GM23248 (cell line): ENCODE results near the gene UNC5C. TPM values are rescaled to one million over a fixed set of nuclear protein-coding genes. Genes with fewer than 3 reads are reported as not detected.

Experiments
- DNase-seq: peaks from one replicate; pipeline ENCODE4 v3.0.0-alpha.2; 2015
- H2AFZ ChIP-seq: fragments of 200-600 bp; sonication (generic); 2 replicates; pipeline ENCODE4 v1.6.1; 2016; ENCODE audit warnings: antibody characterized with exemption
- H3F3A ChIP-seq: fragments of 200-600 bp; sonication (generic); 2 replicates; pipeline ENCODE4 v1.6.1; 2016; ENCODE audit warnings: mild to moderate bottlenecking, antibody characterized with exemption, mixed run types; ENCODE audit not compliant: insufficient read depth
- H3K27ac ChIP-seq: fragments of 200-600 bp; sonication (generic); 2 replicates; pipeline ENCODE4 v1.5.1; 2016; ENCODE audit warnings: mild to moderate bottlenecking
- H3K27me3 ChIP-seq: fragments of 200-600 bp; sonication (generic); replicated peaks from 2 replicates; pipeline ENCODE4 v1.6.1; 2016; ENCODE audit warnings: mild to moderate bottlenecking; ENCODE audit not compliant: insufficient read depth
- H3K36me3 ChIP-seq: fragments of 200-600 bp; sonication (generic); 2 replicates; pipeline ENCODE4 v1.6.1; 2016; ENCODE audit warnings: low read depth, mild to moderate bottlenecking
- H3K4me1 ChIP-seq: fragments of 200-600 bp; sonication (generic); 2 replicates; pipeline ENCODE4 v1.6.1; 2016; ENCODE audit warnings: mild to moderate bottlenecking; ENCODE audit not compliant: insufficient read depth
- H3K4me2 ChIP-seq: fragments of 200-600 bp; sonication (generic); one replicate; pipeline ENCODE4 v1.6.1; 2016; ENCODE audit warnings: mild to moderate bottlenecking; ENCODE audit not compliant: unreplicated experiment
- H3K4me3 ChIP-seq: fragments of 200-600 bp; sonication (generic); 2 replicates; pipeline ENCODE4 v1.5.1; 2016; ENCODE audit warnings: mild to moderate bottlenecking
- H3K79me2 ChIP-seq: fragments of 200-600 bp; sonication (generic); 2 replicates; pipeline ENCODE4 v1.6.1; 2016; ENCODE audit warnings: mild to moderate bottlenecking; ENCODE audit not compliant: insufficient read depth
- H3K9ac ChIP-seq: fragments of 200-600 bp; sonication (generic); 2 replicates; pipeline ENCODE4 v1.6.1; 2016; ENCODE audit warnings: mild to moderate bottlenecking
- H3K9me2 ChIP-seq: fragments of 200-600 bp; sonication (generic); 2 replicates; pipeline ENCODE4 v1.6.1; 2016; ENCODE audit warnings: mixed run types, mild to moderate bottlenecking, moderate library complexity; ENCODE audit not compliant: insufficient read depth
- H3K9me3 ChIP-seq: fragments of 200-600 bp; sonication (generic); one replicate; pipeline ENCODE4 v1.6.1; 2017; ENCODE audit warnings: low read depth
- H4K20me1 ChIP-seq: fragments of 200-600 bp; sonication (generic); 2 replicates; pipeline ENCODE4 v1.6.0; 2016; ENCODE audit not compliant: insufficient read depth
- EZH2 ChIP-seq: fragments of 200-600 bp; sonication (generic); IDR thresholded peaks from 2 replicates; pipeline ENCODE4 v1.6.1; 2018; ENCODE audit warnings: antibody characterized with exemption, mild to moderate bottlenecking; ENCODE audit not compliant: insufficient read depth, poor library complexity, severe bottlenecking
- EZH2phosphoT487 ChIP-seq: fragments of 200-600 bp; sonication (generic); IDR thresholded peaks from 2 replicates; pipeline ENCODE4 v1.6.1; 2018; ENCODE audit warnings: antibody characterized with exemption, moderate library complexity, mild to moderate bottlenecking, low read depth; ENCODE audit not compliant: insufficient read depth
- WGBS, 2 experiments: methylation state at CpG; one replicate each; pipeline ENCODE4 v1.1.6; 2015 to 2017; ENCODE audit warnings: low lambda C conversion rate in 2 of 2, low coverage in 1 of 2; ENCODE audit errors: missing lambda C conversion rate in 2 of 2; 5-methylcytosine and 5-hydroxymethylcytosine counted together
- in situ Hi-C: fragments of 300-500 bp; cut with MboI; formaldehyde crosslinking; loops from 2 replicates; pipeline ENCODE4 v1.15.0; 2020
- polyA plus RNA-seq: library from polyadenylated mRNA; unstranded; fragments of >200 nt; fragmentation: Nextera tagmentation; extraction: Ambion mirVana; gene quantifications from 2 replicates; pipeline ENCODE4 v1.2.1, GENCODE V29; 2016
- total RNA-seq: library from RNA; depleted of rRNA; stranded (reverse); fragments of >200 nt; shearing (Covaris generic); gene quantifications from 2 replicates; pipeline ENCODE4 v1.2.3, GENCODE V29; 2014

Gene UNC5C
- total and polyA plus RNA-seq, 2 experiments from 2014 or later = not detected

DNA sequence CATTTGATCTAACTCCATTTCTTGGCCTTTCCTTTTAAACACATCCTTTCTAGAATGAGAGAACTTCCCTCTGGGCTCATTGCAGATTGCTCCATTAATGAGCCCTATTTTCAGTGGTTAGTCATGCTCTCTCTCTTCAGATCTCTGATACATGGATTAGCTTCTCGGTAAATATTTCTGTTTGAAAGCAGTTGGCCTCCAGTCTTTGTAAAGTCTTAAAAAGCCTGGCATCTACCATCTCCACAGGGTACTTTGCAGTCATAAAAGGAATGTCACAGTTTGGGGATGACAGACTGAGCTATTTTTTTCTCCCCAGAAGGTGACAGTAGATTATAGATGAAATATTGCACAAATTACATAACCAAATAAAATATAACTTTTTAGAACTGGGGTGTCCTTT lies 72.7 kb downstream of the UNC5C start:
- no peak overlapping the region for H3K9ac ChIP-seq
- no peak overlapping the region for H3K4me3 ChIP-seq
- H3K4me1 ChIP-seq = no peaks in the 10 kb centered on the region
- in situ Hi-C loops = no loop called here
- no peaks in the 10 kb centered on the region for H3K36me3 ChIP-seq
- H3K9me3 ChIP-seq = no peaks in the 10 kb centered on the region
- no peak overlapping the region for H3K27ac ChIP-seq
- H3K79me2 ChIP-seq = no peaks in the 10 kb centered on the region
- no peak overlapping the region for H2AFZ ChIP-seq
- H4K20me1 ChIP-seq = no peaks in the 10 kb centered on the region
- no peaks in the 10 kb centered on the region for H3F3A ChIP-seq
- no peak overlapping the region for H3K4me2 ChIP-seq
- H3K27me3 ChIP-seq = no peaks in the 10 kb centered on the region
- 9% methylated on average over 1 of the region's 1 CpG for WGBS, 2 experiments
- TF ChIP-seq EZH2phosphoT487 (no peak), EZH2 (no peak)
- H3K9me2 ChIP-seq = no peaks in the 10 kb centered on the region
- no peak for DNase-seq

DNA sequence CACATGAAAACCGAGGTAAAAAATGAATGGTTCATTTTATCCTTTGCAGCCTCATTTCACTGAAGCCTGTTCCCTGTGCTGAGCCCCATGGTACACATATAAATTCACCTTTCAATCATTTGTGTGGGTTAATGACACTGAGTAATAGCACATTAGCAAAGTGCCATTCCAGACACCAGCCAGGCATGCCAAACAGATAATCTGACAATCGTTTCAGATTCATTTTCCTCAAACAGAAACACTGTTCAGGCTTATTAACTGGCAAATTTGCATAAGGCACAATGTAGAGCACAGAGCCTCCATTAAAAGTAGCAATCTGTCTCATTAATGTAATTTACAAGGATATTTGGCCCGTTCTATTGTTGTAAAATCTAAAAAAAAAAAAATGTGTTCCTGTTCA lies 76.2 kb downstream of the UNC5C start:
- H3K9me2 ChIP-seq = no peaks in the 10 kb centered on the region
- DNase-seq = no peak
- no peak overlapping the region for H3K9ac ChIP-seq
- H4K20me1 ChIP-seq = no peaks in the 10 kb centered on the region
- H3K27ac ChIP-seq = no peak overlapping the region
- no peaks in the 10 kb centered on the region for H3K36me3 ChIP-seq
- 2% methylated on average over 3 of the region's 3 CpGs for WGBS, 2 experiments
- no peak overlapping the region for H3K4me2 ChIP-seq
- no peak overlapping the region for H3K4me3 ChIP-seq
- no peaks in the 10 kb centered on the region for H3K79me2 ChIP-seq
- in situ Hi-C loops = no loop called here
- no peaks in the 10 kb centered on the region for H3K4me1 ChIP-seq
- H2AFZ ChIP-seq = no peak overlapping the region
- no peaks in the 10 kb centered on the region for H3K27me3 ChIP-seq
- no peaks in the 10 kb centered on the region for H3K9me3 ChIP-seq
- H3F3A ChIP-seq = no peaks in the 10 kb centered on the region
- TF ChIP-seq EZH2 = no peak
- TF ChIP-seq EZH2phosphoT487 = no peak

DNA sequence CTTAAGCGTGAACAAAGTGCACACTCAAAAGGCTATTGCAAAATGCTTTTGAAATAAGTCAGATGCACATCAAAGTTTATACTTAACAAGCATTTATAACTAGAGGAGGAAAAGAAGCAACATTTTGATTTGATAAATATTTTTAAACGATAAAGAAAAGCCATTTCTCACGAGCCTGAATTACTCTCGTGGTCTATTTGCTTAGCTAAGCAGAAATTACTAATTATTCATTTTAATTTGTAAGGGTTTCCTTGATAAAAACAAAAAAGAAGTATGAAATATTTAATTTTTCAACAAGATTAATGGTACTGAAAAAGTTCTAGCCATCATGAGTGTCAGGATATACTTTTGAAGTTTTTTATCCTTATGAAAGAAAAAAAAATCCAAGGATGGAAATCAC lies 78.2 kb downstream of the UNC5C start:
- Histone ChIP-seq H3K36me3 (no peaks in the 10 kb centered on the region), H3K9me3 (no peaks in the 10 kb centered on the region), H4K20me1 (no peaks in the 10 kb centered on the region), H3K79me2 (no peaks in the 10 kb centered on the region), H3F3A (no peaks in the 10 kb centered on the region), H3K4me3 (no peak overlapping the region), H3K27ac (no peak overlapping the region), H3K4me2 (no peak overlapping the region), H3K9me2 (no peaks in the 10 kb centered on the region), H3K4me1 (no peaks in the 10 kb centered on the region), H3K9ac (no peak overlapping the region), H2AFZ (no peak overlapping the region), H3K27me3 (no peaks in the 10 kb centered on the region)
- WGBS, 2 experiments = 14 to 24% methylated on average over 4 of the region's 4 CpGs
- DNase-seq = no peak
- no peak for TF ChIP-seq EZH2
- in situ Hi-C loops = no loop called here

DNA sequence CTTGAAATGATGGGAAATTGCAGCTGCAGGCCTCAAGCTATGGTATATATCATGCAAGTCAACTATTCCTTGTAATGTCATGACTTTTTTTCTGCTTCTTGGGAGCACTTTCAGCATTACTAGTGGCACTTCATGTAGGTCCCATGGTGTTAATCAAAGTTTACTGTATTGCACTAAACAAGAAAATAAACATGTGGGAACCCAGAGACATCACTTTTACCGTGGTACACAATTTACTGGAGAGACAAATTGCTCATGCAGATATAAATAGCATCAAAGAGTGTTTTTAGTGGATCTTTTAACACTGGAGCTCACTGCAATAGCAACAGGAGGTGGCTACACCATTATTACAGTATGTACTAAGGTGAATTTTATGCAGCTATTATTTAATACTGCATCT lies 79.2 kb downstream of the UNC5C start:
- Histone ChIP-seq H3K36me3 (no peaks in the 10 kb centered on the region), H3K4me2 (no peak overlapping the region), H3K27ac (no peak overlapping the region), H3F3A (no peaks in the 10 kb centered on the region), H2AFZ (no peak overlapping the region), H3K4me3 (no peak overlapping the region), H3K4me1 (no peaks in the 10 kb centered on the region), H3K27me3 (no peaks in the 10 kb centered on the region), H3K9ac (no peak overlapping the region), H4K20me1 (no peaks in the 10 kb centered on the region), H3K79me2 (no peaks in the 10 kb centered on the region), H3K9me3 (no peaks in the 10 kb centered on the region), H3K9me2 (no peaks in the 10 kb centered on the region)
- WGBS, 2 experiments = 0 to 11% methylated on average over 1 of the region's 1 CpG
- DNase-seq = no peak
- TF ChIP-seq EZH2phosphoT487 (no peak), EZH2 (no peak)
- in situ Hi-C loops = no loop called here

DNA sequence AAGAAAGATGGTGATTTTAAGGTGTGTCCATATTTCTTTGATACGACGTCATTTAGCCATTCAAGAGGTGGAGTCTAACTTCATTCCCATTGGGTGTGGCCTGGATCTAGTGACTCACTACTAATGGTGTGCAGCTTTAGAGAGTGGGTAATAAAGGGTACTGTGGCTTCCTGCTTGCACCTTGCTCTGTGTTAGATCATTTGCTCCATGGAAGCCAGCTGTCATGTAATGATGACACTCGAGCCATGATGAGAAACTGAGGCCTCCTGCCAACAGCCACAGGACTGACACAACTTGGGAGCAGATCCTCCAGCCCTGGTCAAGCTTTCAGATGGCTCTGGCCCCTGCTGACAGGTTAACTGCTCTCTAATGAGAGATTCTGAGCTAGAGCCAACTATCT lies 82.0 kb downstream of the UNC5C start:
- H3K9me3 ChIP-seq = no peaks in the 10 kb centered on the region
- 24 to 38% methylated on average over 3 of the region's 3 CpGs for WGBS, 2 experiments
- no peaks in the 10 kb centered on the region for H3F3A ChIP-seq
- H3K9me2 ChIP-seq = no peaks in the 10 kb centered on the region
- H3K4me1 ChIP-seq = no peaks in the 10 kb centered on the region
- in situ Hi-C loops = no loop called here
- H3K9ac ChIP-seq = no peak overlapping the region
- H2AFZ ChIP-seq = no peak overlapping the region
- H4K20me1 ChIP-seq = no peaks in the 10 kb centered on the region
- H3K27me3 ChIP-seq = no peaks in the 10 kb centered on the region
- H3K27ac ChIP-seq = no peak overlapping the region
- no peak overlapping the region for H3K4me3 ChIP-seq
- no peak overlapping the region for H3K4me2 ChIP-seq
- TF ChIP-seq EZH2phosphoT487 = no peak
- TF ChIP-seq EZH2 = no peak
- DNase-seq = no peak
- no peaks in the 10 kb centered on the region for H3K79me2 ChIP-seq
- no peaks in the 10 kb centered on the region for H3K36me3 ChIP-seq
